Measurements from ENCODE around the gene ATF4.

DNA sequence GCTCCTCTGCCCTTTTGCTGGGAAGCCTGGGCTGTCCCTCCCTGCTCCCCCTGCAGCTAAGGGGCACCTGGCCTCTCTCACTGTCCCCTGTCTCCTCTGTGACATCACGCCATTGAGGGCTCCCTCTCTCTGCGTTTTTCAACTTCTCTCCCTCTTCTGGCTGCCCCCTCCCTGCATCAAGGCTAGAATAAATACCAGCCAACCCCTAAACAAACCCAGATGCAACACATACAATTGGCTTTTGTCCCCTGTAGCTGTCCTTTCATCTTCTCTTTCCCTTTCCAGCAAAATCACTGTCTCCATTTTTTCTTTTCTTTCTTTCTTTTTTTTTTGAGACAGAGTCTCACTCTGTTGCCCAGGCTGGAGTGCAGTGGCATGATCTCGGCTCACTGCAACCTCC lies 21.6 kb upstream of the ATF4 start:
- TF ChIP-seq, protein P1, sequence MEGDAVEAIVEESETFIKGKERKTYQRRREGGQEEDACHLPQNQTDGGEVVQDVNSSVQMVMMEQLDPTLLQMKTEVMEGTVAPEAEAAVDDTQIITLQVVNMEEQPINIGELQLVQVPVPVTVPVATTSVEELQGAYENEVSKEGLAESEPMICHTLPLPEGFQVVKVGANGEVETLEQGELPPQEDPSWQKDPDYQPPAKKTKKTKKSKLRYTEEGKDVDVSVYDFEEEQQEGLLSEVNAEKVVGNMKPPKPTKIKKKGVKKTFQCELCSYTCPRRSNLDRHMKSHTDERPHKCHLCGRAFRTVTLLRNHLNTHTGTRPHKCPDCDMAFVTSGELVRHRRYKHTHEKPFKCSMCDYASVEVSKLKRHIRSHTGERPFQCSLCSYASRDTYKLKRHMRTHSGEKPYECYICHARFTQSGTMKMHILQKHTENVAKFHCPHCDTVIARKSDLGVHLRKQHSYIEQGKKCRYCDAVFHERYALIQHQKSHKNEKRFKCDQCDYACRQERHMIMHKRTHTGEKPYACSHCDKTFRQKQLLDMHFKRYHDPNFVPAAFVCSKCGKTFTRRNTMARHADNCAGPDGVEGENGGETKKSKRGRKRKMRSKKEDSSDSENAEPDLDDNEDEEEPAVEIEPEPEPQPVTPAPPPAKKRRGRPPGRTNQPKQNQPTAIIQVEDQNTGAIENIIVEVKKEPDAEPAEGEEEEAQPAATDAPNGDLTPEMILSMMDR (IDR thresholded peaks at IDR 0.05; ENCODE audit: extremely low read depth in 1 of 2, insufficient read depth in 1 of 2, low read depth in 1 of 2, low read length in 2 of 2) = no peak
- no peak for TF ChIP-seq FOS (IDR thresholded peaks at IDR 0.05; ENCODE audit: borderline replicate concordance, insufficient read depth, low read length)
- no peak for TF ChIP-seq EZH2 (IDR thresholded peaks at IDR 0.05; ENCODE audit: borderline replicate concordance, low read depth, low read length, severe bottlenecking)
- TF ChIP-seq POLR2AphosphoS5 (IDR thresholded peaks at IDR 0.05; ENCODE audit: insufficient read depth, low read depth, low read length) = no peak
- TF ChIP-seq JUN (IDR thresholded peaks at IDR 0.05; ENCODE audit: borderline replicate concordance, insufficient read depth, insufficient read length, low read depth) = no peak
- TF ChIP-seq POLR2A (IDR thresholded peaks at IDR 0.05; ENCODE audit: low read depth, low read length) = no peak
- TF ChIP-seq, protein P2, sequence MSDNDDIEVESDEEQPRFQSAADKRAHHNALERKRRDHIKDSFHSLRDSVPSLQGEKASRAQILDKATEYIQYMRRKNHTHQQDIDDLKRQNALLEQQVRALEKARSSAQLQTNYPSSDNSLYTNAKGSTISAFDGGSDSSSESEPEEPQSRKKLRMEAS (IDR thresholded peaks at IDR 0.05; ENCODE audit: insufficient read depth, insufficient read length) = no peak
